Testis (tissue), 2 donors: ENCODE measurements around the gene MACROD1.

Experiments
- POLR2A ChIP-seq: fragments of 450-650 bp; IDR thresholded peaks from one replicate; pipeline ENCODE4 v1.6.1; 2017; ENCODE audit warnings: antibody characterized with exemption, mild to moderate bottlenecking, moderate library complexity
- TF ChIP-seq, protein P1 (sequence below), 3 experiments: fragments of 450-650 bp in 2 of 3; fragments of 200-600 bp in 1 of 3; sonication (generic) in 1 of 3; IDR thresholded peaks; one replicate each; pipeline ENCODE4 v1.5.1; 2016 to 2019; ENCODE audit warnings: antibody characterized with exemption in 3 of 3, mild to moderate bottlenecking in 2 of 3, moderate library complexity in 1 of 3

- TF ChIP-seq, protein P1, sequence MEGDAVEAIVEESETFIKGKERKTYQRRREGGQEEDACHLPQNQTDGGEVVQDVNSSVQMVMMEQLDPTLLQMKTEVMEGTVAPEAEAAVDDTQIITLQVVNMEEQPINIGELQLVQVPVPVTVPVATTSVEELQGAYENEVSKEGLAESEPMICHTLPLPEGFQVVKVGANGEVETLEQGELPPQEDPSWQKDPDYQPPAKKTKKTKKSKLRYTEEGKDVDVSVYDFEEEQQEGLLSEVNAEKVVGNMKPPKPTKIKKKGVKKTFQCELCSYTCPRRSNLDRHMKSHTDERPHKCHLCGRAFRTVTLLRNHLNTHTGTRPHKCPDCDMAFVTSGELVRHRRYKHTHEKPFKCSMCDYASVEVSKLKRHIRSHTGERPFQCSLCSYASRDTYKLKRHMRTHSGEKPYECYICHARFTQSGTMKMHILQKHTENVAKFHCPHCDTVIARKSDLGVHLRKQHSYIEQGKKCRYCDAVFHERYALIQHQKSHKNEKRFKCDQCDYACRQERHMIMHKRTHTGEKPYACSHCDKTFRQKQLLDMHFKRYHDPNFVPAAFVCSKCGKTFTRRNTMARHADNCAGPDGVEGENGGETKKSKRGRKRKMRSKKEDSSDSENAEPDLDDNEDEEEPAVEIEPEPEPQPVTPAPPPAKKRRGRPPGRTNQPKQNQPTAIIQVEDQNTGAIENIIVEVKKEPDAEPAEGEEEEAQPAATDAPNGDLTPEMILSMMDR (IDR thresholded peaks at IDR 0.05) = no peak
- TF ChIP-seq POLR2A = no peak
Measured at GRCh38 chr11:63998558-63999348, 167.2 kb downstream of the MACROD1 start.
